GM11168 (cell line): ENCODE results near the gene ING5.
"Not testable (repeated sequence)": the region's sequence is repeated elsewhere in the genome, so short reads cannot be mapped to it uniquely, and the experiment has no call there.

Experiments used
- in situ Hi-C: fragments of 300-500 bp; cut with MboI; formaldehyde crosslinking; loops from one replicate; pipeline ENCODE4 v1.12.0; 2022; ENCODE audit warnings: low sequenced_read_pairs; ENCODE audit not compliant: unreplicated experiment

ING5 gene

DNA sequence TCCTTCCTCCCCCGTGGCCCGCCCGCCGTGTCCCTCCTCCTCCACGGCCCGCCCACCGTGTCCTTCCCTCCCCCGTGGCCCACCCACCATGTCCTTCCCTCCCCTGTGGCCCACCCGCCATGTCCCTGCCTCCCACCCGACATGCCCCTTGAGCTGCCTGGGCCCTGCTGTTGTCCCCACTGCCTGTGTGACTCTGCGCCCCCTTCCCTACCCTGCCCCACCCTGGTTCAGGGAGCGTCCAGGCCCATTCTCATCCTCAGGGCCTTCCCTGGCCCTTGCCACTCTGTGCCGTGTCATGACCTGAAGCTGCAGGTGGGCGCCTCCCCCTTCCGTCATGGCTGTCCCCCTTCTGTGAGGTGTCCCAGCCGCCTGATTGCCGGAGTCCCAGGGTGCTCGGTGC lies 53.3 kb downstream of the ING5 start:
- in situ Hi-C loops = no loop called here

DNA sequence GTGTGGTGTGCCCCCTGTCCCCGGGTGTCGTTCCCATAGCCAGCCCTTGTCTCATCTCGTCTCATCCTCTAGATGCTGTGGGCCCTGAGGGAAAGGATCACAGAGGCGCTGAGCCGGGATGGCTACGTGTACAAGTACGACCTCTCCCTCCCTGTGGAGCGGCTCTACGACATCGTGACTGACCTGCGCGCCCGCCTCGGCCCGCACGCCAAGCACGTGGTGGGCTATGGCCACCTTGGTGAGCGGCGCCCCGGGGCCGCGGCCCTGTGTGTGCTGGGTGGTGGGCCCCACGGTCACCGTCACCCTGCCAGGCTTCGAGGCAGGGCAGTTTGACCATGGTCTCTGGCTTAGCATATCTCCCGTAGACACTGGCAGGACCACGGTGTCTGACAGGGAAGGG lies 53.9 kb downstream of the ING5 start:
- in situ Hi-C loops = no loop called here

DNA sequence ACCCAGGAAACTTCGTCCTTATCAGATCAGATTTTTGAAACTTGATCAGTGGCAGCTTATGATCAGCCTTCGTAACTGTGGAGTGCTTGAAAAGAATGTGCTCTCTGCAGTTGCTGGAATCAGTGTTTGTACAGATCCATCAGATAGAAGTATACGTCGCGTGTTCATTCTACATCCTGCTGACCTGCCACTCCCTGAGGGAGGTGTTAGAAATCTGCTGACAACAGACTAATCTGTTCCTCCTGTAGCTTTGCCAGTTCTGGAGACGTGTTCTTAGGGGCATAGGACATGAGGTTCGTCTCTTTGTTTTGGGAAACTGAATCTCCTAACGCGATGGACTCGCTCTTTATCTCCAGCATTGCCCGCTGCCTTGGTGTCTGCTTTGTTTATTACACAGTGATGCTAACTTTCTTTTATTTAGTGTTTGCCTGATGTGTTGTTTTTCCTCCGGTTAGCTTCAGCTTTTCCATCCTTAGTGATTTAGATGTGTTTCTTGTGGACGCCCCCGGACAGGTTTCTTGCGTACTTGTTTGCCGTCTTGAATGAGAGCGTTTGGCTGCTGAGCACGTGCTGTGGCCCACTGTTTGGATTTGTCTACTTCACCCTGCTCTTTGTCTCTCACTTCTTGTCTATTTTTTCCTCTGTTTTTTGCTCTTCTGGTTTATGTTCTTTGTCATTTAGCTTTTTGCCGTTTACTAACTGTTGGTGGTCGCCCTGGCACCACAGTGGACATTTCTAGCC lies 57.4 kb downstream of the ING5 start:
- in situ Hi-C loops = no loop called here

DNA sequence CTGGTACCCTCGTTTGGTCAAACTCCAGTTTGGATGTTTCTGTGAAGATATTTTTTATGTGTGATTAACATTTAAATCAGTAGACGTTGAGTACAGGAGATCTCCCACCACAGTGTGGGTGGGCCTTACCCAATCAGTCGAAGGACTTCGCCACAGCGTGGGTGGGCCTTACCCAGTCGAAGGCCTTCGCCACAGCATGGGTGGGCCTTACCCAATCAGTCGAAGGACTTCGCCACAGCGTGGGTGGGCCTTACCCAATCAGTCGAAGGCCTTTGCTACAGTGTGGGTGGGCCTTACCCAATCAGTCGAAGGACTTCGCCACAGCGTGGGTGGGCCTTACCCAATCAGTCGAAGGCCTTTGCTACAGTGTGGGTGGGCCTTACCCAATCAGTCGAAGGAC lies 58.1 kb downstream of the ING5 start:
- in situ Hi-C loops = not testable (repeated sequence)

DNA sequence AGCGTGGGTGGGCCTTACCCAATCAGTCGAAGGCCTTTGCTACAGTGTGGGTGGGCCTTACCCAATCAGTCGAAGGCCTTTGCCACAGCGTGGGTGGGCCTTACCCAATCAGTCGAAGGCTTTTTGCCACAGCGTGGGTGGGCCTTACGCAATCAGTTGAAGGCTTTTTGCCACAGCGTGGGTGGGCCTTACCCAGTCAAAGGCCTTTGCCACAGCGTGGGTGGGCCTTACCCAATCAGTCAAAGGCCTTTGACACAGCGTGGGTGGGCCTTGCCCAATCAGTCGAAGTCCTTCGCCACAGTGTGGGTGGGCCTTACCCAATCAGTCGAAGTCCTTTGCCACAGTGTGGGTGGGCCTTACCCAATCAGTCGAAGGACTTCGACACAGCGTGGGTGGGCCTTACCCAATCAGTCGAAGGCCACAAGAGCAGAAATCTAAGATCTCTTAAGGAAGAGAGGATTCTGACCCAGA lies 58.5 kb downstream of the ING5 start:
- in situ Hi-C loops = no loop called here

DNA sequence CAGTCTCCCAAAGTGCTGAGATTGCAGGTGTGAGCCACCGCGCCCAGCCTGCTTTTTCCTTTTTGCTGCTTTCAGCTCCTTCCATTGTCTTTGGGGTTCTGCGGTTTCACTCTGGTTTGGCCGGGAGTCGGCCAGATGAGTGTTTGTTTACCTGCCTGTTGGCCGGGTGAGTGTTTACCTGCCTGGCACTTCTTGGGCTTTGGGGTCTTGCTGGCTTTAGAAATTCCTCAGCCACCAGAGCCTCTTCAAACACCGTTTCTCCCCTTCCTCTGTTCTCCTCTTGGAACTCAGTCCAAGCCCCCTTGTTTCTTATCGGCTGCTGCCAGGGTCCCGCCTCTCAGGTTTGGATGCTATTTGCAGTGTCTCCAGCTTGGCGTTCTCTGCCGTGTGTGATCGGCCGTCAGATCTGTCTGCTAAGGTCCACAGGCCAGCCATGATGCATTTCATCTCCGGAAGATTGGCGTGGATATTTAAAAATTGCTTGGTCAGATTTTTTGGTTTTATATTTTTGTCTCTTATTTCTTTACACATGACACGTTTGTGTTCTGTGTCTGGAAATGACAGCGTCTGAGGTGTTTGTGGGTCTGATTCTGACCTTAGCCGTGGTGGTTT lies 60.6 kb downstream of the ING5 start:
- in situ Hi-C loops = no loop called here

DNA sequence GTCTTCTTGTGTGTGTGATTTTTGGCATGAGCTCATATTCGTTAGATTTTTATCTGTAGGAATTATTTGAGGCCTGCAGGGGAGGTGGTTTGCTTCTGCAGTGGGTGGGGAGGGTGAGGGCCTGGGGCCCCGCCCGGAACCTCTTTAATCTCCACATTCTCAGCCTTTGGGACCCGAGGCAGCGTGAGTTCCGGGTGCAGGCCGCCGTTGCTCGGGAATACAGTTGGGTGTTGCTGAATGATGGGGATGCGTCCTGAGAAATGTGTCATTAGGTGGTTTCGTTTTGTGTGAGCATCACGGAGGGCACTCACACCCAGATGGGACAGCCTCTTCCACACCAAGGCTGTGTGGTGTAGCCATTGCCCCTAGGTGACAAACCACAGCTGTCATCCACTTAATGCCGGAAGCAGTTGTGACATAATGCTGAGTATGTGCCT lies 61.1 kb downstream of the ING5 start:
- in situ Hi-C loops = no loop called here

DNA sequence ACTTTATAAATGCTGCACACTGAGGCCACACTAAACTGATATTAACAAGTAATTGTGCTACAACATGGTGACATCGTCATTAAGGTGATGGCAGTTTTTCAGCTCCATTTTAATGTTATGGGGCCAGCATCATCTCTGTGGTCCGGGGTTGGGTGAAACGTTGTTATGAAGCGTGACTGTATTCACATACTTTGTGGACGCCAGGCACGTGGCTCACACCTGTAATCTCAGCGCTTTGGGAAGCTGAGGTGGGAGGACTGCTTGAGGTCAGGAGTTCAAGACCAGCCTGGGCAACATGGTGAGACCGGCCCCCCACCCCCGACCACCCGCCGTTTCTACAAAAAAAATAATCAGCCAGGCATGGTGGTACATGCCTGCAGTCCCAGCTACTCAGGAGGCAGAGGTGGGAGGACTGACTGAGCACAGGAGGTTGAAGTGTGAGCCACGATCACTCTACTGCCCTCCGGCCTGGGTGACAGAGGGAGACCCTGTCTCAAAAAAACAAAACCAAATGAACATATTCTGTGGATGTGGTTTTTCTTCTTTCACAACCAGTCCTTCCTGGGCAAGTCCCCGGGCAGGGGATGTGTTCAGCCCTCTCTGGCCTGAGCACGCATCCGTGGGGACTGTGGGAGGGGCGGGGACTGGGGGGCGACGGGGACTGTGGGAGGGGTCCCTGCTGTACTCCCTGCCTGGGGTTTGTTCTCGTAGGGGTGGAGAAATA lies 61.9 kb downstream of the ING5 start:
- in situ Hi-C loops = no loop called here

DNA sequence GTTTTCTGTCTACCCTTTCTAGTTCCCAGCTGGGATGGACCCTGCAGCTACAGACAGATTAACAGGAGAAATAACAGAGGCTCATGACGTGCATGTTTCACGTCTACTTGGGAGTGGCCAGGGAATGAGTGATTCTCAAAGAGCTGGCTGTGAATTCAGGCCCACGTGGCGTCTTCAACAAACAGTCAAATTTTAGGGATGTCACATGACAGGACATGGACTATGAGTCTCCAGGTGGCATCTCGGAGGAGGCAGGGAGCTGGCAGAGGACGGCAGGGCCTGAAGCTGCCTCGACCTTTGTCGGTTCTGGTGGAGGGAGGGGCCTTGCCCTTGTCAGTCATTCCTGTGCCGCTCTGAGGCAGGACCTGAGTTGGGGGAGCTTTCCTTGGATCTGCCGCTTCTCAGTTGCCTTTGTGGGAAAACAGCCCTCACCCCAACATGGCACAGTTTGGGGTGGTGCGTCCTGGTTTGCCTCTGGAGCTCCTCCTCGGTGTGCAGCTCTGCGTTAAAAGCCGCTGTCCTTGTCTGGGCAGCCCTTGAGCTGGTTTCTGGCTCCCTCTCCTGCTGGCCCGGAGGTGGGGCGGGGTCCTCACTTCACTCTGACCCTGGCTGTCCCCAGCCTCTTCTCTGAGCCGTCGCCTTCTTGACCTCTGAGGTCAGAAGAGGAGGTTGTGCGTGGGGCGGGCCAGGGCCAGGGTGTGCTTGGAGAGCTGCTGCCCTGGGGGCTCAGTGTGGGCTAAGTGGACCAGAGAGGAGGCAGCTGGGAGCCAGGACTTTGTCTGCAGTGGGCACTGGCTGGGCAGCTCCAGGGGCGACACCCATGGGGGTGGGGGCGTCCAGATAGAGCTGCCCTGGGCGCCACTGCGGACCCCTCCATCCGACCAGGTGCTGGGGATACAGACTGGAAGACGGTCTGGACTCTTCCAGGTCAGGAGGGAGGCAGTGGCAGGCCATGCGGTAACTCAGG lies 62.7 kb downstream of the ING5 start:
- in situ Hi-C loops = no loop called here

DNA sequence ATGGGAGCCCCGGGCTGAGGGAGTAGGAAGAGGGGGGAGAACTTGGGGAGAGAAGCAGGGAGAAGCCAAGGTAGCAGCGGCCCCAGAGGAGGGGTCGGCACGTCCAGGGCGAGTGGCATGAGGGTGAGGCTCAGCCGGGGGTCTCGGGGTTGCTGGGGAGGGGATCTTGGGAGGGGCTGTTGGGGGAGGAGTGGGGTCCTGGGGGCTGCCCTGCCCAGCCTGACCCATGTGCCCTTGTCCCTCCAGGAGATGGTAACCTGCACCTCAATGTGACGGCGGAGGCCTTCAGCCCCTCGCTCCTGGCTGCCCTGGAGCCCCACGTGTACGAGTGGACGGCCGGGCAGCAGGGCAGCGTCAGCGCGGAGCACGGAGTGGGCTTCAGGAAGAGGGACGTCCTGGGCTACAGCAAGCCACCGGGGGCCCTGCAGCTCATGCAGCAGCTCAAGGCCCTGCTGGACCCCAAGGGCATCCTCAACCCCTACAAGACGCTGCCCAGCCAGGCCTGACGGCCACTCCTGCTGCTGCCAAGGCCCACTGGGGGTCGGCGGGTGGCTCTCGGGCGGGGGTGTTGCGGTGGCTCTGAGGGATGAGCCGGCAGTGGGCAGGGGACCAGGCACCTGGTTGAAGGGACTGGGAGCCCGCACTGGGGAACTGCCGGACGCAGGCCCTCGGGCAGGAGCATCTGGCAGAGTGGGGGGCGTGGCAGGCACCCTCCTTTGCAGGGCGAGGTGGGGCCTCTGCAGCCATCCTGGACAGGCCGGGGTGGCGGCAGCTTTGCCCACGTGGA lies 65.8 kb downstream of the ING5 start:
- in situ Hi-C loops = no loop called here

DNA sequence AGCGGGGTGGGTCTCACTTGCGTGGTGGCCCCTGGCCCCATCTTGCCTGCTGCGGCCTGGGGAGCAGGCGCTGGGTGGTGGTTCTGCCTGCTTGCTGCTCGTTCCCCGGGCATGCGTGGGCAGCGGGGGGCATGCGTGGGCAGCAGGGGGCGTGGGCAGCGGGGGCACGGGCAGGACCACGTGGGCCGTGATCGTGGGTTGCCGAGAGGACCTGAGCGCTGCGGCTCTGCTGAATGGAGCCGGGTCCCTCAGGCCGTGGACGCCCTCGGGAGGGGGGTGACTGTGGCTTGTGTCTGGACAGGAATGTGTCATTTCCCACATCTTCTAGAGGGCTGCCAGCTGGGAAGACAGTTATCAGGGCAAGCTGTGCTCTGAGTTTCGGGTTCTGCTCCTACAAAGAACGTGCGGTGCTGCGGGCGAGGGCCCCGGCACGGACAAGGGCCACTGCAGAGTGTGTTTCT lies 66.4 kb downstream of the ING5 start:
- in situ Hi-C loops = no loop called here

DNA sequence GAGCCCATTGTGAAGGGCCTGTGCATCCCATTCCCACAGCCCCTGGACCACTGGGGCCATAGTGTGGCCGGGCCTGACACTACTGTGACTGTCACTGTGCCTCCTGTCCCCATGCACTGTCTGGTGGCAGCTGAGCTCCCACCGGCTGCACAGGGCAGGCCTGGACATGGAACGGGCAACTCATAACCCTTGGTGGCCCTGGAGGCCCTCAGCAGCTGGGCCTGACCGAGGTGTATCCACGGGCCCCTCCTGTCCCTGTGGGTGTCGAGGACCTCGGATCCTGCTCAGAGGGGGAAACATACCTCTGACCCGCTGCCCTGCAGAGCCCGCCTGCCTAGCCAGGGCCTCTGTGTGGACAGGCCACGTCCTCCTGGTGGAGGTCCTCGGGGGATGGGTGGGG lies 67.0 kb downstream of the ING5 start:
- in situ Hi-C loops = no loop called here

DNA sequence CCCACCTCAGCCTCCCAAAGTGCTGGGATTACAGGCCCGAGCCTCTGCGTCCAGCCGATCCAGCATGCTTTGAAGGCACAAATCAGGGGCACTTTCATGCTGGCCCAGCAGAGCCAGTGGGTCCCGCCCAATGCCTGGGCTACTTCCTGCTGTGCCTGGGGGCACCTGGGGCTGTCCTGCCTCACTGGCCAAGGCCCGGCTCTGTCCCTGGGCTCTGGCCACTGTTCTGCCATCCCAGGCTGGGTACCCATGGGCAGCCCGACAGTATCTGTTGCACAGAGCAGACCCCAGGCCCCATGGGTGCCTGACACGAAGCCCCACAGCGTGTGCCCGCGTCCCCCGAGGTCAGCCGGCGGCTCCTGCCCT lies 68.0 kb downstream of the ING5 start:
- in situ Hi-C loops = no loop called here

DNA sequence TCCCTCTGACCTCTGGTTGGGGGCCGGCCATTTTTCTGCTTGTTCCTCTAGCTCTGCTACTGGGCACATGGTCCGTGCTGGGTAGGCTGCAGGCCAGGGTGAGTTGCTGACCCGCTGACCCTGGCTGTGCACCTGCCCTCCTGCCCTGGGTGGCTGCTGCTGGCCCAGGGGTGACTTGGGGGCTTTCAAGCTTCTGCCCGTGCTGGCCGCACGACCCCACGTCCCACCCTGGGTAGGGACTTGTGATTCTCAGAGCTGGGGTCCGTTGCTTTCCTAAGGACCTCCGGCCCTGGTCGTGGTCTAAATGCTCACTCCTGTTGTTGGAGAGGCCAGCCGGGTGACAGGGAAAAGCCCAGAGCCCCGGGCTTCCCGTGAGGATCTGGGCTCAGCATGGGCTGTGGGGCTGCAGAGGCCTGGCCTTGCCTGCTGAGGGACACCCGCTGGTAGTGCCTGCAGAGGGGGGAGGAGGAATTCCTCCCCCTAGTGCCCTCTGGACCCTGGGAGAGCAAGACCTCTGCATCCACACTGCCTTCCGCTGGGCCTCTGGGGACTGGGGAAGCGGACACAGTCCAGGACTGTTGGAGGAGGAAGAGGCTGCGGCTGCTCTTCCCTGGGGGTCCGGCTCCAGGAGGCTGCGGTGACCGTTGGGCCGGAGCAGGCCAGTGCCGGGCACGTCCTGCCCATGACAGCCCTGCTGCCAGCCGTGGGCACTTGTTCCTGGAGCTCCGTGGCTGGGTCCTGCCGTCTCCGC lies 68.5 kb downstream of the ING5 start:
- in situ Hi-C loops = no loop called here

DNA sequence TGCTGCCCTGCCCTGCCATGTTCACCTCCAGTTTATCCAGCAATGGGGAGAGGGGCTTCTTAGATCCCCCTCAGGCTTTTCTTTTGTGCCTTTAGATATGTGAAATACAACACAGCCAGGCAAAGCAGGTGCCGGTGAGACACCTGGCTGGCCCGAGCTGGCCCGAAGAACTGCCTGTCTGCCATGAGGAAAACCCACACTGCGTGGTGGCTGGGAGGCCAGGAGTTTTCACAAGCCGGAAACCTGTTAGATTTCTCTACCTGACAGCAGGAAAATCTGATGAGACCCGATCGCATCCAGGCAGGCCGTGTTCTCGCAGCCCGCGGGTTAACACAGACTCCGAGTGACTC lies 69.1 kb downstream of the ING5 start:
- in situ Hi-C loops = no loop called here

DNA sequence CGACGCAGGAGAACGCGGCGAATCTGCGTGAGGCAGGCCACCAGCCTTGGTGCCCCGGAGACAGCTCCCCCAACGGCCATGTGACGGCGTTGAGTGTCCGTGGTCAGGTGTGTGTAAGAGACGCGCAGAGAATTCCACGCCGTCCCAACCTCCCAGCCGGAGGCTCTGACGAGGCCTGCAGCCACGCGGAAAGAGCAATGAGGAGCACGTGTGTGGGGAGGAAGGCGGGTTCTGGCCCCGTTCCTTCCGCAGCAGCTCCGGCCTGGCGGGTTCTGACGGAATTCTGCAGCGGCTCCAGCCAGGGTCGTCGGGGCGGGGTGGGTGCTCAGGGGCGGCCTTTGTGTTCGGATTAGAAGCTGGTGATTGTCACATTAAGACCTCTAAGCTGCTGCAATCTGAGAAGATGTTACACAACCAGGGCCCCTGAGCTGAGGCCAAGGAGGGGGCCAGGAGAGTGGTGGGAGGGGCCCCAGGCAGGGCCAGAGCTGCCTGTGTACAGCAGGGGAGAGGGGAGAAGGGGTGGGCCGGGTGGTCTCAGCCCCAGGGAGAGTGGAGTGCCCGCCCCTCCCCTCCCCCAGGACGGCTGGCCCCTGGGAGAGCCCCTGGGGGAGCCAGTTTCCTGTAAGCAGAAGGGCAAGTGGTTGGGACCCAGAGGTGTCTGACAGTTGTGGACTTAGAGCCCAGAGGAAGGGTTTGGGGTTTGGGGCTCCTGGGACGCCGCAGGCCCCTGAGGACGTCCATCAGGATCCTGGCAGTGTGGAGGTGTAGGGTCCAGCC lies 69.6 kb downstream of the ING5 start:
- in situ Hi-C loops = no loop called here

DNA sequence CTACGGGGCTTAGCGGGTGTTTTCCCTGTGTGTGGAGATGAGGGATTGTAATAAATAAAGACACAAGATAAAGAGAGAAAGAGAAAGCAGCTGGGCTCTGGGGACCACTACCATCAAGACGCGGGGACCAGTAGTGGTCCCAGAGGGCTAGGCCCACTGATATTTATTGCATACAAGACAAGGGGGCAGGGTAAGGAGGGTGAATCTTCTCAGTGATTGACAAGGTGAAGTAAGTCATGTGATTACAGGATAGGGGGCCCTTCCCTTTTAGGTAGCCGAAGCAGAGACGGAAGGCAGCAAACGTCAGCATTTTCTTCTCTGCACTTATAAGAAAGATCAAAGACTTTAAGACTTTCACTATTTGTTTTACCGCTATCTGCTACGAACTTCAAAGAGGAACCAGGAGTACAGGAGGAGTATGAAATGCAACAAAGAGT lies 70.2 kb downstream of the ING5 start:
- in situ Hi-C loops = no loop called here
